Activated gamma-delta T cell treated with Interleukin-2 at 50 U/mL for 16 hours (primary cell): ENCODE data around the gene CMIP.

Experiments
- DNase-seq: peaks from one replicate; pipeline ENCODE4 v3.0.0-alpha.2; 2020

The CMIP gene

GRCh38 chr16:81646561-81646960 lies 202.0 kb downstream of the CMIP start:
- DNase-seq: no peak

- no peak for DNase-seq
Observed at GRCh38 chr16:81647527-81647926, 202.9 kb downstream of the CMIP start.

- no peak for DNase-seq
Observed at GRCh38 chr16:81649561-81650184, 205.1 kb downstream of the CMIP start.

GRCh38 chr16:81650281-81650680 lies 205.7 kb downstream of the CMIP start:
- DNase-seq: no peak

GRCh38 chr16:81650982-81651562 lies 206.5 kb downstream of the CMIP start:
- no peak for DNase-seq

GRCh38 chr16:81651758-81652718 lies 207.4 kb downstream of the CMIP start:
- no peak for DNase-seq

GRCh38 chr16:81652798-81653505 lies 208.3 kb downstream of the CMIP start:
- no peak for DNase-seq

- no peak for DNase-seq
Observed at GRCh38 chr16:81654346-81654745, 209.7 kb downstream of the CMIP start.

GRCh38 chr16:81655469-81656162 lies 211.0 kb downstream of the CMIP start:
- DNase-seq: no peak

- DNase-seq: no peak
Observed at GRCh38 chr16:81657224-81657623, 212.6 kb downstream of the CMIP start.

- no peak for DNase-seq
Observed at GRCh38 chr16:81657781-81658180, 213.2 kb downstream of the CMIP start.

- DNase-seq: no peak
Observed at GRCh38 chr16:81658373-81658772, 213.8 kb downstream of the CMIP start.

- DNase-seq: no peak
Observed at GRCh38 chr16:81659249-81659648, 214.6 kb downstream of the CMIP start.

- no peak for DNase-seq
Observed at GRCh38 chr16:81661082-81661481, 216.5 kb downstream of the CMIP start.

GRCh38 chr16:81664153-81664552 lies 219.5 kb downstream of the CMIP start:
- no peak for DNase-seq

GRCh38 chr16:81665588-81665987 lies 221.0 kb downstream of the CMIP start:
- no peak for DNase-seq

GRCh38 chr16:81666113-81666512 lies 221.5 kb downstream of the CMIP start:
- DNase-seq: no peak

- no peak for DNase-seq
Observed at GRCh38 chr16:81668243-81669097, 223.9 kb downstream of the CMIP start.

- no peak for DNase-seq
Observed at GRCh38 chr16:81669473-81670350, 225.1 kb downstream of the CMIP start.
